ENCODE data around the gene SUB1.

The SUB1 gene

GRCh38 chr5:32597041-32597629, 11.8 kb downstream of the SUB1 start:
- H3K79me2 ChIP-seq (ENCODE audit: insufficient read depth, low read length), result no peaks in the 10 kb centered on the region
- H3K9ac ChIP-seq (ENCODE audit: low read length), result no peak overlapping the region
- no peak overlapping the region for H3K4me2 ChIP-seq (ENCODE audit: low read length)
- no peaks in the 10 kb centered on the region for H3K9me2 ChIP-seq (ENCODE audit: low read depth, low read length)
- no peaks in the 10 kb centered on the region for H3F3A ChIP-seq (ENCODE audit: insufficient read depth, low read length)
- no peak overlapping the region for H3K27ac ChIP-seq (ENCODE audit: low read depth, low read length, poor library complexity, severe bottlenecking)
- H2AFZ ChIP-seq (ENCODE audit: low read length), result no peak overlapping the region
- no peak for TF ChIP-seq CTCF (IDR thresholded peaks at IDR 0.05; ENCODE audit: low read length)
- TF ChIP-seq EZH2 (IDR thresholded peaks at IDR 0.05; ENCODE audit: borderline replicate concordance, low read length), result no peak
- H3K27me3 ChIP-seq (ENCODE audit: insufficient read depth, low read length), result no peaks in the 10 kb centered on the region
- peaks cover 75% of the 10 kb centered on the region for H3K36me3 ChIP-seq (ENCODE audit: insufficient read depth, low read length)
- no peak overlapping the region for H3K4me3 ChIP-seq (ENCODE audit: low read depth, low read length, poor library complexity, severe bottlenecking)
- H3K9me3 ChIP-seq (ENCODE audit: low read length), result no peaks in the 10 kb centered on the region
- H4K20me1 ChIP-seq (ENCODE audit: insufficient read depth, low read length), result no peaks in the 10 kb centered on the region
- no peaks in the 10 kb centered on the region for H3K4me1 ChIP-seq (ENCODE audit: insufficient read depth, low read length, severe bottlenecking)

GRCh38 chr5:32598260-32598937, 13.0 kb downstream of the SUB1 start:
- H3K9me2 ChIP-seq (ENCODE audit: low read depth, low read length), result no peaks in the 10 kb centered on the region
- H3K9ac ChIP-seq (ENCODE audit: low read length), result no peak overlapping the region
- no peaks in the 10 kb centered on the region for H3K4me1 ChIP-seq (ENCODE audit: insufficient read depth, low read length, severe bottlenecking)
- TF ChIP-seq CTCF (IDR thresholded peaks at IDR 0.05; ENCODE audit: low read length) (no peak), EZH2 (IDR thresholded peaks at IDR 0.05; ENCODE audit: borderline replicate concordance, low read length) (no peak)
- no peaks in the 10 kb centered on the region for H3F3A ChIP-seq (ENCODE audit: insufficient read depth, low read length)
- no peaks in the 10 kb centered on the region for H4K20me1 ChIP-seq (ENCODE audit: insufficient read depth, low read length)
- H3K79me2 ChIP-seq (ENCODE audit: insufficient read depth, low read length), result no peaks in the 10 kb centered on the region
- no peak overlapping the region for H3K27ac ChIP-seq (ENCODE audit: low read depth, low read length, poor library complexity, severe bottlenecking)
- H3K36me3 ChIP-seq (ENCODE audit: insufficient read depth, low read length), result peaks cover 62% of the 10 kb centered on the region
- H3K4me3 ChIP-seq (ENCODE audit: low read depth, low read length, poor library complexity, severe bottlenecking), result no peak overlapping the region
- H3K4me2 ChIP-seq (ENCODE audit: low read length), result no peak overlapping the region
- H3K27me3 ChIP-seq (ENCODE audit: insufficient read depth, low read length), result no peaks in the 10 kb centered on the region
- no peaks in the 10 kb centered on the region for H3K9me3 ChIP-seq (ENCODE audit: low read length)
- H2AFZ ChIP-seq (ENCODE audit: low read length), result no peak overlapping the region

GRCh38 chr5:32598997-32599549, 13.7 kb downstream of the SUB1 start:
- H3K4me3 ChIP-seq (ENCODE audit: low read depth, low read length, poor library complexity, severe bottlenecking), result no peak overlapping the region
- H3K9me3 ChIP-seq (ENCODE audit: low read length), result no peaks in the 10 kb centered on the region
- H2AFZ ChIP-seq (ENCODE audit: low read length), result no peak overlapping the region
- TF ChIP-seq CTCF (IDR thresholded peaks at IDR 0.05; ENCODE audit: low read length) (no peak), EZH2 (IDR thresholded peaks at IDR 0.05; ENCODE audit: borderline replicate concordance, low read length) (no peak)
- no peaks in the 10 kb centered on the region for H3K27me3 ChIP-seq (ENCODE audit: insufficient read depth, low read length)
- no peaks in the 10 kb centered on the region for H4K20me1 ChIP-seq (ENCODE audit: insufficient read depth, low read length)
- H3K9ac ChIP-seq (ENCODE audit: low read length), result no peak overlapping the region
- no peaks in the 10 kb centered on the region for H3F3A ChIP-seq (ENCODE audit: insufficient read depth, low read length)
- no peaks in the 10 kb centered on the region for H3K4me1 ChIP-seq (ENCODE audit: insufficient read depth, low read length, severe bottlenecking)
- no peaks in the 10 kb centered on the region for H3K79me2 ChIP-seq (ENCODE audit: insufficient read depth, low read length)
- H3K4me2 ChIP-seq (ENCODE audit: low read length), result no peak overlapping the region
- H3K36me3 ChIP-seq (ENCODE audit: insufficient read depth, low read length), result peaks cover 62% of the 10 kb centered on the region
- H3K9me2 ChIP-seq (ENCODE audit: low read depth, low read length), result no peaks in the 10 kb centered on the region
- no peak overlapping the region for H3K27ac ChIP-seq (ENCODE audit: low read depth, low read length, poor library complexity, severe bottlenecking)

Measured in OCI-LY1 (cell line).